ENCODE data around the gene TFB1M.
A peak's percentile ranks its signal among the peaks of the same experiment; 100 is the strongest.
"Not testable (repeated sequence)": the region's sequence is repeated elsewhere in the genome, so short reads cannot be mapped to it uniquely, and the experiment has no call there.

The TFB1M gene

GRCh38 chr6:155241966-155242365, 72.3 kb downstream of the TFB1M start:
- no peak for DNase-seq (ENCODE audit: low spot score)

GRCh38 chr6:155240905-155241600, 73.2 kb downstream of the TFB1M start:
- DNase-seq (ENCODE audit: low spot score): no peak

GRCh38 chr6:155237613-155238012, 76.7 kb downstream of the TFB1M start:
- no peak for DNase-seq (ENCODE audit: low spot score)

GRCh38 chr6:155235087-155235486, 79.2 kb downstream of the TFB1M start:
- no peak for DNase-seq (ENCODE audit: low spot score)

GRCh38 chr6:155234687-155235086, 79.6 kb downstream of the TFB1M start:
- no peak for DNase-seq (ENCODE audit: low spot score)

GRCh38 chr6:155234167-155234566, 80.1 kb downstream of the TFB1M start:
- no peak for DNase-seq (ENCODE audit: low spot score)

GRCh38 chr6:155232848-155233247, 81.4 kb downstream of the TFB1M start:
- no peak for DNase-seq (ENCODE audit: low spot score)

- DNase-seq (ENCODE audit: low spot score): not testable (repeated sequence)
Measured at GRCh38 chr6:155230975-155231374, 83.3 kb downstream of the TFB1M start.

GRCh38 chr6:155228546-155229166, 85.6 kb downstream of the TFB1M start:
- no peak for DNase-seq (ENCODE audit: low spot score)

- DNase-seq (ENCODE audit: low spot score): no peak
Measured at GRCh38 chr6:155227046-155227445, 87.2 kb downstream of the TFB1M start.

GRCh38 chr6:155224618-155225017, 89.7 kb downstream of the TFB1M start:
- DNase-seq (ENCODE audit: low spot score): no peak

- DNase-seq (ENCODE audit: low spot score): no peak
Measured at GRCh38 chr6:155223646-155224451, 90.4 kb downstream of the TFB1M start.

GRCh38 chr6:155222506-155222905, 91.8 kb downstream of the TFB1M start:
- DNase-seq (ENCODE audit: low spot score): no peak

- DNase-seq (ENCODE audit: low spot score): no peak
Measured at GRCh38 chr6:155221086-155221485, 93.2 kb downstream of the TFB1M start.

GRCh38 chr6:155219858-155220301, 94.4 kb downstream of the TFB1M start:
- no peak for DNase-seq (ENCODE audit: low spot score)

GRCh38 chr6:155219299-155219698, 95.0 kb downstream of the TFB1M start:
- DNase-seq (ENCODE audit: low spot score): no peak

- DNase-seq (ENCODE audit: low spot score): not testable (repeated sequence)
Measured at GRCh38 chr6:155218711-155219110, 95.6 kb downstream of the TFB1M start.

- peak; percentile 69 for DNase-seq (ENCODE audit: low spot score)
Measured at GRCh38 chr6:155216312-155217046, 97.8 kb downstream of the TFB1M start.

GRCh38 chr6:155215906-155216305, 98.4 kb downstream of the TFB1M start:
- DNase-seq (ENCODE audit: low spot score): no peak

GRCh38 chr6:155213611-155214372, 100.5 kb downstream of the TFB1M start:
- DNase-seq (ENCODE audit: low spot score): no peak
